H1 (cell line): ENCODE data around the gene ZBTB48. TPM values are rescaled to one million over a fixed set of nuclear protein-coding genes. Genes with fewer than 3 reads are reported as not detected.

ENCODE experiments used
- CREB1 ChIP-seq: IDR thresholded peaks from 2 replicates; pipeline ENCODE4 v1.6.1; 2012; ENCODE audit warnings: inconsistent platforms
- CTCF ChIP-seq, 3 experiments: IDR thresholded peaks; 1 replicate in 2 of 3; 2 replicates in 1 of 3; pipeline versions ENCODE4 v1.5.1 to v1.6.1; 2011; ENCODE audit warnings: low read length in 3 of 3, mild to moderate bottlenecking in 3 of 3, inconsistent platforms in 2 of 3, low read depth in 1 of 3, moderate library complexity in 1 of 3; ENCODE audit not compliant: insufficient read depth in 1 of 3; ENCODE audit errors: control extremely low read depth in 1 of 3
- EGR1 ChIP-seq: IDR thresholded peaks from 2 replicates; pipeline ENCODE4 v1.6.1; 2011; ENCODE audit warnings: low read depth, low read length, borderline replicate concordance
- EP300 ChIP-seq, 2 experiments: IDR thresholded peaks; 1 replicate in 1 of 2; 2 replicates in 1 of 2; pipeline ENCODE4 v1.6.1; 2011 to 2012; ENCODE audit warnings: low read depth in 2 of 2, low read length in 2 of 2, mild to moderate bottlenecking in 2 of 2, borderline replicate concordance in 1 of 2, inconsistent platforms in 1 of 2, moderate library complexity in 1 of 2
- FOSL1 ChIP-seq: IDR thresholded peaks from 2 replicates; pipeline ENCODE4 v1.6.1; 2011; ENCODE audit warnings: mild to moderate bottlenecking, low read depth, low read length, moderate library complexity; ENCODE audit not compliant: insufficient read depth
- HDAC6 ChIP-seq: IDR thresholded peaks from one replicate; pipeline ENCODE4 v1.7.1; 2012; ENCODE audit warnings: low read depth, mild to moderate bottlenecking, inconsistent platforms, low read length, moderate library complexity
- JUN ChIP-seq: IDR thresholded peaks from 2 replicates; pipeline ENCODE4 v1.6.1; 2011; ENCODE audit warnings: low read depth, mild to moderate bottlenecking, improper control_type of control experiment, low read length
- KDM5A ChIP-seq: fragments of 200-600 bp; IDR thresholded peaks from 2 replicates; pipeline ENCODE4 v1.7.1; 2012; ENCODE audit warnings: mild to moderate bottlenecking, low read length, inconsistent platforms, mixed read lengths
- NANOG ChIP-seq: IDR thresholded peaks from 2 replicates; pipeline ENCODE4 v1.6.1; 2011; ENCODE audit warnings: low read length, low read depth, mild to moderate bottlenecking, inconsistent platforms; ENCODE audit not compliant: insufficient read depth, poor library complexity, severe bottlenecking
- PHF8 ChIP-seq: fragments of 200-600 bp; sonication (generic); conservative IDR thresholded peaks from 2 replicates; pipeline ENCODE4 v1.7.1; 2012; ENCODE audit warnings: low read depth, mild to moderate bottlenecking, inconsistent platforms, low read length, moderate library complexity
- POU5F1 ChIP-seq: IDR thresholded peaks from 2 replicates; pipeline ENCODE4 v1.6.1; 2011; ENCODE audit warnings: low read depth, mild to moderate bottlenecking, low read length, moderate library complexity
- RFX5 ChIP-seq: IDR thresholded peaks from 2 replicates; pipeline ENCODE4 v1.6.1; 2011; ENCODE audit warnings: low read depth, low read length, improper control_type of control experiment, borderline replicate concordance
- RNF2 ChIP-seq: fragments of 200-900, 300-1000 bp; sonication (generic); IDR thresholded peaks from 2 replicates; pipeline ENCODE4 v1.7.1; 2016; ENCODE audit warnings: borderline replicate concordance, low read depth, mild to moderate bottlenecking, antibody characterized with exemption, low read length; ENCODE audit not compliant: poor library complexity, severe bottlenecking; ENCODE audit errors: missing control alignments
- SIRT6 ChIP-seq: IDR thresholded peaks from one replicate; pipeline ENCODE4 v1.7.1; 2012; ENCODE audit warnings: low read length, inconsistent platforms
- SIX5 ChIP-seq: IDR thresholded peaks from 2 replicates; pipeline ENCODE4 v1.6.1; 2011; ENCODE audit warnings: mild to moderate bottlenecking, low read depth, low read length
- SP4 ChIP-seq: IDR thresholded peaks from 2 replicates; pipeline ENCODE4 v1.6.1; 2012; ENCODE audit warnings: low read length, inconsistent platforms
- SUZ12 ChIP-seq: fragments of 200-600 bp; sonication (generic); IDR thresholded peaks from 2 replicates; pipeline ENCODE4 v1.6.1; 2012; ENCODE audit warnings: mild to moderate bottlenecking, inconsistent platforms, low read length, moderate library complexity, mixed read lengths
- TAF1 ChIP-seq: IDR thresholded peaks from 2 replicates; pipeline ENCODE4 v1.6.1; 2011; ENCODE audit warnings: mild to moderate bottlenecking, low read depth, low read length
- TBP ChIP-seq: IDR thresholded peaks from 2 replicates; pipeline ENCODE4 v1.6.1; 2011; ENCODE audit warnings: low read depth, low read length, improper control_type of control experiment
- TEAD4 ChIP-seq: IDR thresholded peaks from 2 replicates; pipeline ENCODE4 v1.6.1; 2012; ENCODE audit warnings: low read depth, low read length, inconsistent platforms, mixed read lengths
- YY1 ChIP-seq: IDR thresholded peaks from 2 replicates; pipeline ENCODE4 v1.6.1; 2011; ENCODE audit warnings: low read depth, mild to moderate bottlenecking, low read length
- polyA plus RNA-seq, 7 experiments: library from polyadenylated mRNA; depleted of rRNA in 3 of 7; stranded (reverse) in 5 of 7; unstranded in 2 of 7; fragments of >200 nt in 5 of 7; fragments of 200-250 nt in 2 of 7; gene quantifications; 1 replicate in 5 of 7; 2 replicates in 1 of 7; 4 replicates in 1 of 7; pipeline versions ENCODE4 v1.2.1 to v1.2.3, GENCODE V29; 2011 to 2013; ENCODE audit warnings: missing spikeins in 2 of 7, mixed read lengths in 2 of 7
- total RNA-seq: library from RNA; stranded (reverse); fragmentation: NEBNext Ultra II Directional; extraction: Animal tissue kit (Norgen Biotek cat#: 25700); gene quantifications from 2 replicates; pipeline ENCODE4 v1.2.1, GENCODE V29; 2021
- TF ChIP-seq, protein P1 (sequence below): IDR thresholded peaks from 2 replicates; pipeline ENCODE4 v1.6.1; 2011; ENCODE audit warnings: low read depth, mild to moderate bottlenecking, low read length; ENCODE audit not compliant: insufficient read depth

The ZBTB48 gene
- total and polyA plus RNA-seq, 2 of the 8 experiments (the other 6 are each of a cell fraction or from before 2014, with no cell fraction given): 28.2 to 28.8 TPM

- TF ChIP-seq, protein P1, sequence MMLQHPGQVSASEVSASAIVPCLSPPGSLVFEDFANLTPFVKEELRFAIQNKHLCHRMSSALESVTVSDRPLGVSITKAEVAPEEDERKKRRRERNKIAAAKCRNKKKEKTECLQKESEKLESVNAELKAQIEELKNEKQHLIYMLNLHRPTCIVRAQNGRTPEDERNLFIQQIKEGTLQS: no peak
- TF ChIP-seq SIRT6 (no peak), JUN (no peak), YY1 (peak; percentile 65), CTCF (IDR thresholded peaks at IDR 0.05; ENCODE audit: control extremely low read depth in 1 of 3, insufficient read depth in 1 of 3, low read depth in 1 of 3, low read length in 3 of 3) (no peak), HDAC6 (no peak), TEAD4 (peak; percentile 80), RFX5 (no peak), TAF1 (0 out of 2 replicates have a peak, but pooled peaks have one; percentile 52), RNF2 (no peak), TBP (peak; percentile 61), POU5F1 (no peak), NANOG (no peak), SP4 (no peak), KDM5A (no peak), SUZ12 (no peak), PHF8 (peak; percentile 14; the same call in 1 of the 2 replicates), FOSL1 (no peak), SIX5 (no peak), EP300 (IDR thresholded peaks at IDR 0.05; ENCODE audit: borderline replicate concordance in 1 of 2, low read depth in 2 of 2, low read length in 2 of 2) (0 out of 3 replicates have a peak, but pooled peaks of 1 of the 2 experiments have one; percentile 48), CREB1 (no peak), EGR1 (0 out of 2 replicates have a peak, but pooled peaks have one; percentile 36)
Observed at GRCh38 chr1:6603915-6604558, 24.2 kb downstream of the ZBTB48 start (continued).
